ENCODE results near the gene PRR16.

Gene PRR16

DNA sequence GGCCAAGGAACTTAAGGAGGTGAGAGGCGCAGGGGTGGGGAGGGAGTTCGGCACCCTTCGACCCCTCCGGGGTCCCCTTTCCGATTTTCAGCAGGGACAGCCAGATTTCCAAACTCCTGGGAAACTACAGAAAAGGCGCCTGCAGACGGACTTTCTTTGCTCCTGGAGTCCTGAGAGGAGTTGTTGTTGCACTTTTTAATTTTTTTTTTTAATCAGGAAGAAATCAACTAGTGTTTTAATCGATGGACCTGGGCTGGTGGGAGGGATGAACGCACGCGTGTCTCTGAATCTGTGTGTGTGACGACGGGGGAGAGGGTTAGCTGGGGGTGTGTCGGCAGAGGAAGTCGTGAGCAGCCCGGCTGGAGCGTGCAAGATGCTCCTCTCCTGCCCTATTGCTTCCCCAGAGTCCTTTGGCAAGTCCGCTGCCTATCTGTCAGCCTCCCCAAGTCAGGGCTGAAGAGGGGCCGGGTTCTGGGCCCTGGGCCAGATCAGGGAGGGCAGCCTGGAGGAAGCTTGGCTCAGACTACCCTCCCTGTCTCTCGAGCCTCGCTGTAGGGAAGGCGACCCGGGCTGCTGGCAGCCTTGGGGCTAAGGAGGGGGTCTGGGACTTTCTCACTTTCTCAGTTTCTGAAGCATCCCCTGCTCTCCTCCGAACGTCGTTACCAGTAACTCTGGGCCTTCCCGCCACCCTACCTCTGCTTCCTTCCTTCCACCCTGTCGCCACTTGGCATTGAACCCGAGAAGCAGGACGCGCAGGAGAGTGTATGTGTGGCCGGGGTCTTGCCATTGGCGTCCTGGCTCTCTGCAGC, 731 bp downstream of the PRR16 start:
- DNase-seq, result no peak

DNA sequence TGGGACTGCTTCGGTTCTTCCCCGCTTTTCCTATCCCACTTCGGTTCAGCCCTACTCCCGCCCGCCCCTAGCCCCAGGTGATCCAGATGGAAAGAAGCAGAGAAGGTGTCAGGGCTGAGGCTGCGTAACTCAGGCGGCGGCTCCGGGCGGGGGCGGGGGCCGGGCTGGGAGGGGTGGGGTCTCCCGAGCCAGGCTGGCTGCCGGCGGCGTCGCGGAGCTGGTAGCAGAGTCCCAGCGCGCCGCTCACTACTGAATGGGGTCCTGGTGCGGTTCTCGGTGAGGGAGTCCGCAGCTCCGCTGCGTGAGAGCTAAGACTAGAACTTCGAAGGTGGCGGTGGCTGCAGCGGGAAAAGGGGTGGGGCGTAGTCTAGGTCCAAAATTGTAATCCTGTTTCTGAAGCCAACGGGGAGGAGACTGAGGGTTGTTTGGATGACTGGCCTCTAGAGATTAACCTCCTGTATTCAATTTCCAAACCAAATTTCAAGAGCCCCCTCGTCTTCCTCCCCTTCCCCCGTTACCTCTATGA, 1.4 kb downstream of the PRR16 start:
- DNase-seq, result no peak

DNA sequence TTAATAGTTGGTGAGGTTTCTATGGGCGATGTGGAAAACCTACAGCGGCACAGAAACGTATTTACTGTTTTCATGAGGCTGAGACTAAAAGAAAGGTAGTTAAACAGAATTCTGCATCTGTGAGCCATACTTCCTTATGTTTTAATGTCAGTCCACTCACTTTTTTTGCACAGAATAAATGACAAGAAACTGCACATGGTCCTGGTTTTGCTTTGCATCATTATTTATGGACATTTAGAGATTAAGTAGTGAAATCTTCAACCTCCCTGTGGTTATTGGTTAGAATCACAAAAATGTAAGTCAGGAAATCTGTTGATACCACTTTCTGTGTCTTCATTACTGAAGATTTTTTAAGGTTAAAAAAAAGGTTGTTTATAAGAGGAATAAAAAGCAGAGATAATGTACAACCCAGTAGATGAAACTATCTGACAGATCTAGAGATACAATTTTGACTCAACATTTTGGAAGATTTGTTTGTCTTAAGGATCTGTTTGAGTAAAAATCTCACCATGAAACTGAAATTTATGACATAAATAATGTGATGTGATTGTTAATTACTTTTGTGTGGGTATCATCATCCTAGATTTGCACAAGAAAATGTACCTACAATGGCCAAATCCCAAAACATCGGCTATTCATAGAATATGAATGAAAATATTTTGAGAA, 2.4 kb downstream of the PRR16 start:
- DNase-seq, result no peak

DNA sequence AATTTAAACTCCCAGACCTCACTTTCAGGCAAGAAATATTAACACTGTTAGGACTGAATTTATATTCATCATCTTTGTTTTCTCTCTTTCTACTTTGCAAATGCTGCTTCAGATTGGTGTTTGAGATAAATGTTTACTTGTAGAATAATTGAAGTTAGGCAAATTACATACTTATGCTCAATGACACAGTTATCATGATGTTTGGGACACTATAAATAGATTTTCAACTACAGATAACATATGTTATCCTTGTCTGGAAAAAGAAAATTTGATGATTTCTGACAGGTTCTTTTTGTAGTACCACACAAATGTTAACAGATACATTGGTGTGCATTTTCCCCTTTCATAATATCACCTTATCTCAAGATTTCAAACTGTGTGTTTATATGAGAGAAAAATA, 7.9 kb downstream of the PRR16 start:
- no peak for DNase-seq

DNA sequence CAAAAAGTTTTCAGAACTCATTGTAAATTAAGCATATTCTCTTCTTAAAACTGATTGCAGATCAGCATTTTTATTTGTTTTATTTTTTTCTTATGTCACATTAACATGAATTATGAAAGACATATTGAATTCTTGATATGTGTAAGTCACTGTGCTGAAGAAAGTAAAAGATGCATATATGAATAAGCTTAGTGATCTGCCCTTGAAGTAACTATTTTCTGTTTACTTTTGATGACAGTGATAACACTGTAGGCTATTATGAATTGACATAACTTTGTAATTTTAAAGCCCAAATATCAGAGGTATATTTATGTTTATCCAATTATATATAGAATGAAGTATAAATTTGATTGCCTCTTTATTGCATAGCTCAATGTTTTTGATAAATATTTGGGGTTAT, 8.8 kb downstream of the PRR16 start:
- DNase-seq, result no peak

DNA sequence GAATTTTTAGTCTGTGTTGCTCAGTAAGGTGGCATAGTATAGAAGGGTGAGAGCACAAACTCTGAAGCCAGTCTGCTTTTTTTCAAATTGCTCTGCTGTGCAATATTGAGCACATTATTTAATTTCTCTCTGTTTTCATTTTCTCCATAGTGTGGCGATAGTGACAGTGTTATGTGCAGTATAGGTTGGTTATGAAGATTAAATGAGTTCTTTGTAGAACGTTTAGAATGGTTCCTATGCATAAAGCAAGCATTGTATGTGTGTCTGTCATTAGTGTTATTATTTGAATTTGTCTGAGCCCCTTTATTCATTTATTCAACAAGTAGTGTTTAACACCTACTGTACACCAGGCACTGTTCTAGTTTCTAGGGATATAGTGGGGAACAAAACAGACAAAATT, 9.2 kb downstream of the PRR16 start:
- no peak for DNase-seq

DNA sequence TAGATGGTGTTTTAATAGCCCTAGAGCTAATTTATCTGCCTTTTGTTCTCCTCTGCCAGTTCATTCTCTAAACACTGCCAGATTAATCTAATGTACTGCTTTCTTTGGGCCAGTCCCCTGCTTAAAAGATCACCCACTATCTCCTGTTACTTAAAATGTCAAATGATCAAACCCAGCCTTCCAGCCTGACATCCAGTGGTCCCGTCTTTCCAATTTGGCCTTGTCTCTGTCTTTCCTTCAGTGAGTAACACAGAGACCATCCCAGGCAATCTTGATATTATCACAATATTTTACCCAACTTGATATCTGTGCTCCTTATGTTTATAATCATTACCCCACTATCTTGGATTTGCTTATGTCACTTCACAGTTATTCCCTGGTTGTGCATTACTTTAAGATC, 12.0 kb downstream of the PRR16 start:
- DNase-seq, result no peak

DNA sequence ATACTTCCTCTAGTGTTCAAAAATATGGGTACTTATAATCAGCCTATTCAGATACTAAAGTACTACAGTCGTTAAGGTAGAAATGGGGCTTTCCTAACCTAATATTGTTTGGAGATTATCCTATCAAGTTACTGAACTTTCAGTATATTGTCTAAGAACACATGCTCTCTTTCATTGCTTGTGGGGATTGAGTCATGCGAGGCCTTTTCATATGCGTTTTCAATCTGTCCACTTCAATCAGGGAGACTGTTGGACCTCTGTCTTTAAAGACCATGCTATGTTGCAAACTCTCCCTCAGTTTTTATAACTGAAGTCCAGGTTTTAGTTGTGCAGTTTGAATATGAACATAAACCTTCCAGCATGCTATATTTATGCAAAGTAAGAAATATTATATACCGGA, 15.0 kb downstream of the PRR16 start:
- no peak for DNase-seq

DNA sequence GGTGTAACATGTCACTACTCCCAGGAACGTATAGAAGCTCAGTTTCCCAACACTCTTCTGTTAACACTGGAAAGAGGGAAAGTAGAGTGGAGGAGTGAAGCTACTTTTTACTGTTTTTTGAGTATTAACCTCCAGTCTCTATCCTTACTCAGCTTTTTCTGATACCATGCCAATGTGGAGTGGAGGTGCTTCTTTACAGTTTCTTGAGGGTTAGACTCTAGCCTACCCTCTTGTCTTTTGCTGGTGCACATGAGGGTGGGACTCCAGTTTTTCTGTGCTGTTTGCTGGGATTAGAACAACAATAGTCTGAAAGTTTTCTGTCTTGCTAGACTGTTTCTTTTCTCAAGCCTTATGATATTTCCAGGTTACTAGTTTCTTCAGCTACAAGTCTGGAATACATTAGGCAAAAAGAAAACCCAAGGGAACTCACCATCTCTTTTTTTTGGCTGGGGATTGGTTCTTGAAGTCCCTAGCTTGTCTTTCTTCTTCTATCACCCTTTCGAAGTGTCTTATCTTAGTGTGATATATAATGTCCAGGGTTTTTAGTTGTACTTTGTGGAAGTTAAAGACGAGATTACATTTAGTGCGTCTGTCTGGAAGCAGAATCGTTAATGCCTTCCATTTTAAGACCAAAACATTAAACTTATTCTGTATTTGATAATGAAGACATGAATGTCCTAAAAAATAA, 35.9 kb downstream of the PRR16 start:
- DNase-seq, result no peak

DNA sequence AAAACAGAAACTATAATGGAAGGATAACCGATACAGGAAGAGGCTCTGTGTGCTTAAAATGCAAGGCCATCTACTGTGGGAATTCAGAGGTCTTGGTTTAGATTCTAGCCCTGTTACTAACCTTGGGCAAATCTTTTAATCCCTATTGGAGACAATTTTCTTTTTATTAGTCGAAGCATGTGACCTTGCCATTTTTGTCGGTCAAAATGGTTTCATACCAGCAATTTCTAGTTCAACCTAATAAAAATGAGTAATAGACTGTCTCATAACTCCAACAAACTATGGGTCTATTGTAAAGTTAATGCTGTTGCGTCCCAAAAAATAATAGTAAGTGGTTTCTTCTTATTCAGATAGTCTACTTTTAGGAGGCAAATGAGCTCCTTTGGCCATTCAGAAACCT, 38.4 kb downstream of the PRR16 start:
- DNase-seq, result no peak

DNA sequence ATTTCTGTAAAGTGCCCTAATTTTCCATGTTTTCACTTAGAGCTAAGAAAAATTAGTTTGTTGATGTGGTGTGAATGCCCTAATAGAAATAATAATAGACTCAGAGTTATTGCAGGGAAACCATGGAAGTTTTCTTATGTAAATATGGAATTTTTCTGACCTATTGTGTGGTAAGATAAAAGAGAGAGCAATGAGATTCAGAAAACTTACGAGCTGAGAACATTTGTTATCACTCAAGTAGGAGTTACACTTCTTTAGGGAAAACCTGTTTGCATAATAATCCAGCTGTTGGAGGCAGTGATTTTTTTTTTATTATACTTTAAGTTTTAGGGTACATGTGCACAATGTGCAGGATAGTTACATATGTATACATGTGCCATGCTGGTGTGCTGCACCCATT, 39.2 kb downstream of the PRR16 start:
- DNase-seq, result no peak

DNA sequence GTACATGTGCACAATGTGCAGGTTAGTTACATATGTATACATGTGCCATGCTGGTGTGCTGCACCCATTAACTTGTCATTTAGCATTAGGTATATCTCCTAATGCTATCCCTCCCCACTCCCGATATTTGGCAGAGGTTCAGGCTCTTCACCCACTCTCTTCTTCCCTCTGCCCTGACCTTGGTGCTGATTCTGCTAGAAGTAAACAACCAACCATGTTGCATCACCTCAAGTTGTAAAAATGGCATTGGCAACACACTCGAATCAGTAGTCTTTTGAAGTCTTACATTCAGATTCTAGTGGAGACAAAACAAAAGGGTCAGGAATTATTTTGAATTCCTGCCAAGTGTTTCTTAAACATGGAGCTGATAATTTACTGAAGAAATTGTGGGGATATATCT, 40.0 kb downstream of the PRR16 start:
- DNase-seq, result no peak

DNA sequence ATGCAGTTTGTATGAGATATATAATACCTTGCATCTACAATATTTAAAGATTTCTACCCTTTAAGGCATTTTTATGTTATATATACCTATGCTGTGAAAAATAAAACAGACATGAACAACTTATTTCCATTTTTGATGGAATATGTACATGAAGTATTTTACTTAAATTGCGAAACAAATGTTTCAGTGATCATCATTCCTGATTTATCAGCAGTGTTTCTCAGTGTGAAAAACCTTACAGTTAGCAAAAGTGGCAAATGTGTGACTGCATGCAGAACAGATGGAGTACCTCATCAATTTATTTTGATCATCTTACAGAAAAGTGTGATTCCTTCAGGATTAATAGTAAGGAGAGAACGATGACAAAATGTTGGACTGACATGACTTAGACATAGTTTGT, 43.1 kb downstream of the PRR16 start:
- DNase-seq, result no peak

DNA sequence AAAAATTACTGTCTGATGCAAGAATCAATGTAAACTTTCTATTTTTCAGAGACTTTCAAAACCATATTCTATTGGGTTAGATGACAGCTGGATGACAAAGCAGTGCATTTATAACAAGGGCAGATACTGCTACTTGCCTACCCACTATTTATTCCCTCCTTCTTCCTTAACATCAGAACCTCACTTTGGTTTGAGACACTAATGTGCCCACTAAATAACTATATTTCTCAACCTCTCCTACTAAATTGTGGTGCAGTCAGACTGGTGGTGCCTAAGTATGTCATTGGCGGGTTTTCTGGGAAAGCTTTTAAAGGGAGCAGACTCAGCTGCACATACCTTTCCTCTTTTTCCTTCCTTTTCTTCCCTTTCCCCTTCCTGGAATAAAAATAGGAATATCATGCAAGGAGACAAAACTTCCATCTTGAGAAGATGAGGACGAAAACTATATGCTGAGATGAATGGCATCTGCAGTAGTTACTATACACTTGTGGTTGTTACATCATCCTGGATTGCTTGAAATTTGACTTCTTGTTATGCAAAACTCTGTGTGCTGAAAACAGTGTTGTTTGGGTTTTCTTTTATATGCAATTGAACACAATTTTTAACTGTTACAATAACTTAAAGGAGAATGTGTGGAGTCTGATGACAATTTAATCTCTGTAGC, 43.8 kb downstream of the PRR16 start:
- DNase-seq, result no peak

DNA sequence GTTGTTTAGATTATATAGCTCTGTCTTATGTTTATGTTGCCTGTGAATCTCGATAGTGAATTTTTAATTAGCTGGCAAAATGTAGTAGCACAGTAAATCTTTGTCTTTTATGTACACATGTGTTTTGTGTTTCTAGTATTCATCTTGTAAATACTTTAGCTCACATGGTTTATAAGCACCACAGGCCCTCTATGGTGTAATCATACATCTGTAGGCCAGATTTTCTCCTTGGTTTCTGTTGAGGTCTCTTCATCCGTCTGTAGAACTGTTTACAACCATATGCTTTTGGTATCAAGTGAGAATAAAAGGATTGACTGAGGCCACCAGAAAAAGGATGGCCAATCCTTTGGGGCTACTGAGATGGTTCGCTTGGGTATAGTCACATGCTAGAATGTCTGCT, 45.0 kb downstream of the PRR16 start:
- no peak for DNase-seq

DNA sequence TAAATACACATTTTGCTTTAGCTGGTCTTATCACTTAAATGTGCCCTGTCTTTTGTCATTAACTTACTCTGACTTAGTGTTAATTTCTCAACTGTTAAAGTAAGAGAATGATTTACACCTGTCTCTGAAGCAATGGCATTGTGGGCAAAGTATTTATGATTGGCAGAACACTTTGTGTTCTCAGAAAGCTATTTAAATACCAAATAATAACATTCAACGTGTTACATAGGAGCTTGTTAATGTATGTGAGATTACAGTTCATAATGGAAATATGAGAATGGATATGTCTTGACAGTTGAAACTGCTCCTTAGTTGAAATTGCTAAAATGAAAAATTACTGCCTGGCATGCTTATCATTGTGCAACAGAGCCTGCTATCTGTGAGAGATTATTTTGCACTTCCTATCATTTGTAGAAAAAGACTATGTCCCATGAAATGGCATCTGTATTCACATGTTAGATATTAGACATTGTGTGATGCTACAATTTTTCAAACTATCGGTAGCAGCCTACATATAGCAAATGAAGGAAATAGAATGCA, 46.1 kb downstream of the PRR16 start:
- DNase-seq, result no peak

DNA sequence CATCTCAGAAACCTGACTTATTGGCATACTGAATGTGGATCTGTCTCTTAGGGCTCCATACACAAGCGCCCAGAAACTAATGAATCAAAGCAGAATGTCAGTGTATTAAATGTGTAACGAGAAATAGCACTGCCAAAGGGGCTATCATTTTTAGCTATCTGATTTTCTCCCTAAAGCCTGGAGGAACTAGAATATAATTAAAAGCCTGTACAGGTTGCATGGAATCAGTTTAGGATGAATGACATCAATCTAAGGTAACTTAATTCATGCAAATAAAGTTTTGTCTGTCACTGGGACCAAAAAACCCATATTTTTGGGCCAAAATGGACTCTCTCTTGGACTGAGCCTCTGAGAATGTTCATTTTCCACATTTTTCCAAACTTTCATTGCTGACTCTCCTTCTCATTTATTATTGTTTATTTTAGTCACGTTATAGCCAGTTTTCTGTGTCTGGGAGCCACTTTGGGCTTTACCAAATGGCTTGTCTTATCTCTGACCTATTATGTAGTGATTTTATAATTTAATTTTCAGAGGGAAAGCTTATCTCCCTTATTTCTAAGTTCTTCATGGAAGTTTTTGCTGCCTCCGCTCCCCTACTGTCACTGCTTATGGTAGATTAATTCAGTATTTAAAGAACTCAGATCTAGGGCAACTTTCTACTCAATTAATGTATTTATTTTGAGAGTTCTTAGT, 47.0 kb downstream of the PRR16 start:
- DNase-seq, result no peak

DNA sequence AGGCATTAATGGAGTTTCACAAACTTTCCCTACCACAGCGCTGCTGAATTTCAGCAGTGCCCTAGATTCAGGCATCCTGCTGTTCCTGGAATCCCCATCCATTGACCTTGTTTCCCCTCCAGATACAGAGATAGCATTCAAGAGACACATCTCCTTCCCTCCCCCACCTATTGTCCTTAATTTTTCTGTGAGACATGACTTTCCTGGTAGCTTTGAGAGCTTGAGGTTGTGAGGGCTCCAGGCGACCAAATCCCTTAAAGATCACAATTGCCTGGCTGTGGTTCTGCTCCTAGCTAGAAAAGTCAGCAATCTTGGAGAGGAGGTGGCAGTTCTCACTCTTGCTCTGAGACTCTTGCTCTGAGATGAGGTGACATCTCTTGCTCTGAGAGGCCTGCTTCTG, 48.0 kb downstream of the PRR16 start:
- no peak for DNase-seq

DNA sequence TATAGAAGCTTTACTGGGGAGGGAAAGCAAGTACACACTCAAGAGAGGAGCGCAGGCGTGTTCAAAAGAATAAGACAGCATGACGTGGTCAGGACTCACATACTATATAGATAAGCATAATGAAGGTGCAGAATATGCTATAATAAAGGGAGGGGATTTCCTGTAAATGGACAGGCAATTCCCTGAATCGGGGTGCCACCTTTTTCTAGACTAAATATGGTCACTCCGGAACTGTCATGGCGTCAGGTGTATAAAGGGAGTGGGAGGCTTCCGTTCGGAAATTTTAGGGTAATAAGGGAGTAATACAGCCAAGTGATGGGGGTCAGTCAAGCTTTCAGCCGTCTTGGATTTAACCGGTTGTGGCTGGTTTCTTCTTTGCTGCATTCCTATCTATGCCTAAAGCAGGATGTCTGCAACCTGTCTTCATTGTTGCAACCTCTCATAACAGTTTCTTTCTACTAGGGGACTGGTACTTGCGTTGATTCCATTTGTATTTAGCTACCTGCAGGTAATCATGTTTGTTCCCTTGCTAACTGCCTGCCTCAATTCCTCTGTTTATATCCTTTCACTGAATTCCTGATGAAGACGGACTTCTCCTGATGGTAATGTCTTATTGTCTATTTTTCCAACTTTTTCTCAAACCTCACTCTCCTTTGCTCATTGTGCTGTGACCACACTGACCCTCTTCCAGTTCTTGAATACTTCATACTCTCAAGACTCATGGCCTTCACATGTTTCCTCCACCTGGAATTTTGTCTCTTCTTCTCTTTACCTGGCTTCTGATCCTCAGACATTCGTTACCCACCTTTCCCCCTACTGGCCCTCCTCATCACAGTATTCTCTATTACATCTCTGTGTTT, 48.9 kb downstream of the PRR16 start:
- no peak for DNase-seq

DNA sequence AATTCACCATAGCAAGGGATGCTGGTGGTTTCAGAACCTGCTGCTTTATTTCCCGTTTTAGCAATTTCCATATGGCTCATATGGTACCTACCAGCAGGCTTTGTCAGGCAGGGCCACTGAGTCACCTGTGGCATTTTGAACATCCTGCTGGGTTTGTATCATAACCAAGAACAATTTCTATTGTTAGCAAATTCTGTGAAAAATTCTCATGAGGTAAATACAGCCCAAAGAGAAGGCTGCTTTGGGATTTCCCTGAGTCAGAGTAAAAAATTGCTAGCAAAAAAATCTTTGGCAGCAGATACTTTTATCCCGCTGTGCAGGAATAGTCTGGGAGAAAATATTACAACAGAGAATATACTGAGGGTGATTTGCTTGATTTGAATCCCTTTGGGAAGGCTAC, 52.7 kb downstream of the PRR16 start:
- no peak for DNase-seq

DNA sequence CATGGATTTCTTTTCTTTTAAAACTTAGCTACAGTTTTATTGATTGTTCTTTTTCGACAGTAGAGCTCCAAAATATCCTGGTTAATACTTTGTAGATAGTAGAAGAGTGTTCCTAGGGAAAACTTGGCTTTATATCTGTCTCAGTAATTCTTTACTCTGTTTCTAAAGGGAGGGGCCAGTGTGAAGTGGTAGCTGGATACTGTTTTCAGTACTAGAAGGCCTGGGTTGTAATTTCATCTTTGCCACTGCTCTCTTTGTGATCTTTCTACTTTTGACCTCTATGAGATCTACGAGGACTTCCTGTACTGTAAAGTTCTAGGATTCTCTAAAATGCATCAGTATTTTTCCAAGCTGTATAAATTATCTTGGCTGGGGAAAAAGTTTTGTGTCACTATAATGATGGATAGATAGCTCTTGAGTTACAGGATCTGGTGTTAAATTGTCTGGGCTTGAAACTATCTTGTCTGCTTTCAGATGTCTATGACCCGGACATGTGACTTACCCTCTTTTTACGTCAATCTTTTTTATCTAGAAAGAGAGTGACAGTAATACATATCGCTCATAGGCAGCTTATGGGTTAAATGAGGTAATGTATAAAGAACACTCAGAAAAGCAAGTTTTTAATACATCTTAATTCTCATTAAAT, 53.6 kb downstream of the PRR16 start:
- DNase-seq, result no peak
